Peyer's patch (tissue), 4 donors: ENCODE data around the gene SH3BGR.

ENCODE experiments used
- CTCF ChIP-seq, 6 experiments: fragments of 450-650 bp in 4 of 6; fragments of 200-600 bp in 2 of 6; sonication (generic) in 1 of 6; IDR thresholded peaks; one replicate each; pipeline ENCODE4 v1.5.1; 2017 to 2019; ENCODE audit warnings: antibody characterized with exemption in 6 of 6, mild to moderate bottlenecking in 3 of 6, moderate library complexity in 1 of 6
- POLR2A ChIP-seq, 2 donors: fragments of 450-650 bp; IDR thresholded peaks; one replicate each; pipeline ENCODE4 v1.5.1; 2017; ENCODE audit warnings: antibody characterized with exemption in 2 of 2, mild to moderate bottlenecking in 2 of 2, moderate library complexity in 2 of 2

DNA sequence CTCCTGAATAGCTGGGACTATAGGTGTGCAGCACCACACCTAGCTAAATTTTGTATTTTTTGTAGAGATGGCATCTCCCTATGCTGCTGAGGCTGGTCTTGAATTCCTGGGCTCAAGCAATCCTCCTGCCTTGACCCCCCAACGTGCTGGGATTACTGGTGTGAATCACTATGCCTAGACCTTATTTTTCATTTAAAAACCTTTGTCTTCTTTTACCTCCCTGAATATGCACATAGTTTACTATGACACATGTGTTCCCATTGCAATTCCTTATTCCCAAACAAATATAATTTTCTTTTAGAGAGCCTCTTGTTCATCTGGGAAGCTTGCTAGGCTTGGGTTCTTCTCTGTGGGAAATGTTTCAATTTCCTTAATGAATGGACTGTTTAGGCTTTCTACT lies 16.8 kb downstream of the SH3BGR start:
- TF ChIP-seq POLR2A (IDR thresholded peaks at IDR 0.05) (no peak), CTCF (IDR thresholded peaks at IDR 0.05) (no peak)
